Measurements from ENCODE around the gene FLNB.
"Not testable (repeated sequence)": the region's sequence is repeated elsewhere in the genome, so short reads cannot be mapped to it uniquely, and the experiment has no call there.

Gene FLNB

GRCh38 chr3:57983734-57984518, 24.3 kb upstream of the FLNB start:
- Histone ChIP-seq H3K36me3 (ENCODE audit: insufficient read depth, low read length) (no peaks in the 10 kb centered on the region), H3K4me3 (ENCODE audit: low read depth in 1 of 2, low read length in 2 of 2) (no peak overlapping the region), H3K9me3 (ENCODE audit: low read length) (no peaks in the 10 kb centered on the region), H3K27ac (ENCODE audit: low read depth, low read length) (no peak overlapping the region), H3K4me1 (ENCODE audit: insufficient read depth, low read length) (peaks cover 10% of the 10 kb centered on the region), H3K9ac (ENCODE audit: low read length) (no peak overlapping the region), H3K27me3 (ENCODE audit: control insufficient read depth in 1 of 2, insufficient read depth in 2 of 2, low read length in 2 of 2) (no peaks in the 10 kb centered on the region)

GRCh38 chr3:57985176-57985983, 22.8 kb upstream of the FLNB start:
- Histone ChIP-seq H3K36me3 (ENCODE audit: insufficient read depth, low read length) (no peaks in the 10 kb centered on the region), H3K4me3 (ENCODE audit: low read depth in 1 of 2, low read length in 2 of 2) (no peak overlapping the region), H3K9ac (ENCODE audit: low read length) (no peak overlapping the region), H3K27me3 (ENCODE audit: control insufficient read depth in 1 of 2, insufficient read depth in 2 of 2, low read length in 2 of 2) (no peaks in the 10 kb centered on the region), H3K27ac (ENCODE audit: low read depth, low read length) (no peak overlapping the region), H3K9me3 (ENCODE audit: low read length) (no peaks in the 10 kb centered on the region), H3K4me1 (ENCODE audit: insufficient read depth, low read length) (peaks cover 10% of the 10 kb centered on the region)

- H3K4me1 ChIP-seq (ENCODE audit: insufficient read depth, low read length), result peaks cover 10% of the 10 kb centered on the region
- H3K9ac ChIP-seq (ENCODE audit: low read length), result no peak overlapping the region
- no peaks in the 10 kb centered on the region for H3K36me3 ChIP-seq (ENCODE audit: insufficient read depth, low read length)
- H3K27ac ChIP-seq (ENCODE audit: low read depth, low read length), result no peak overlapping the region
- no peaks in the 10 kb centered on the region for H3K27me3 ChIP-seq (ENCODE audit: control insufficient read depth in 1 of 2, insufficient read depth in 2 of 2, low read length in 2 of 2)
- H3K4me3 ChIP-seq (ENCODE audit: low read depth in 1 of 2, low read length in 2 of 2), result no peak overlapping the region
- H3K9me3 ChIP-seq (ENCODE audit: low read length), result no peaks in the 10 kb centered on the region
Measured at GRCh38 chr3:57985984-57986246, 22.3 kb upstream of the FLNB start.

- Histone ChIP-seq H3K27me3 (ENCODE audit: control insufficient read depth in 1 of 2, insufficient read depth in 2 of 2, low read length in 2 of 2) (no peaks in the 10 kb centered on the region), H3K27ac (ENCODE audit: low read depth, low read length) (no peak overlapping the region), H3K4me1 (ENCODE audit: insufficient read depth, low read length) (peaks cover 10% of the 10 kb centered on the region), H3K9me3 (ENCODE audit: low read length) (no peaks in the 10 kb centered on the region), H3K9ac (ENCODE audit: low read length) (no peak overlapping the region), H3K4me3 (ENCODE audit: low read depth in 1 of 2, low read length in 2 of 2) (no peak overlapping the region), H3K36me3 (ENCODE audit: insufficient read depth, low read length) (no peaks in the 10 kb centered on the region)
Measured at GRCh38 chr3:57986261-57986660, 22.0 kb upstream of the FLNB start.

- H3K27ac ChIP-seq (ENCODE audit: low read depth, low read length); H3K36me3 ChIP-seq (ENCODE audit: insufficient read depth, low read length); H3K9ac ChIP-seq (ENCODE audit: low read length); H3K4me3 ChIP-seq (ENCODE audit: low read depth in 1 of 2, low read length in 2 of 2); H3K4me1 ChIP-seq (ENCODE audit: insufficient read depth, low read length); H3K9me3 ChIP-seq (ENCODE audit: low read length); H3K27me3 ChIP-seq (ENCODE audit: control insufficient read depth in 1 of 2, insufficient read depth in 2 of 2, low read length in 2 of 2): not testable (repeated sequence)
Measured at GRCh38 chr3:57989198-57989597, 19.0 kb upstream of the FLNB start.

GRCh38 chr3:57989646-57990045, 18.6 kb upstream of the FLNB start:
- Histone ChIP-seq H3K27me3 (ENCODE audit: control insufficient read depth in 1 of 2, insufficient read depth in 2 of 2, low read length in 2 of 2) (no peaks in the 10 kb centered on the region), H3K27ac (ENCODE audit: low read depth, low read length) (no peak overlapping the region), H3K36me3 (ENCODE audit: insufficient read depth, low read length) (no peaks in the 10 kb centered on the region), H3K4me1 (ENCODE audit: insufficient read depth, low read length) (no peaks in the 10 kb centered on the region), H3K4me3 (ENCODE audit: low read depth in 1 of 2, low read length in 2 of 2) (no peak overlapping the region), H3K9me3 (ENCODE audit: low read length) (no peaks in the 10 kb centered on the region), H3K9ac (ENCODE audit: low read length) (no peak overlapping the region)

GRCh38 chr3:57992452-57993213, 15.6 kb upstream of the FLNB start:
- no peaks in the 10 kb centered on the region for H3K9me3 ChIP-seq (ENCODE audit: low read length)
- no peaks in the 10 kb centered on the region for H3K4me1 ChIP-seq (ENCODE audit: insufficient read depth, low read length)
- H3K36me3 ChIP-seq (ENCODE audit: insufficient read depth, low read length), result no peaks in the 10 kb centered on the region
- no peaks in the 10 kb centered on the region for H3K27me3 ChIP-seq (ENCODE audit: control insufficient read depth in 1 of 2, insufficient read depth in 2 of 2, low read length in 2 of 2)
- H3K4me3 ChIP-seq (ENCODE audit: low read depth in 1 of 2, low read length in 2 of 2), result no peak overlapping the region
- no peak overlapping the region for H3K27ac ChIP-seq (ENCODE audit: low read depth, low read length)
- H3K9ac ChIP-seq (ENCODE audit: low read length), result no peak overlapping the region

- H3K9ac ChIP-seq (ENCODE audit: low read length), result no peak overlapping the region
Measured at GRCh38 chr3:57998366-57999283, 9.6 kb upstream of the FLNB start.

GRCh38 chr3:57999417-58000115, 8.7 kb upstream of the FLNB start:
- no peak overlapping the region for H3K9ac ChIP-seq (ENCODE audit: low read length)
- no peaks in the 10 kb centered on the region for H3K36me3 ChIP-seq (ENCODE audit: insufficient read depth, low read length)

More at GRCh38 chr3:57998366-57999283, 9.6 kb upstream of the FLNB start:
- H3K9me3 ChIP-seq (ENCODE audit: low read length), result no peaks in the 10 kb centered on the region
- H3K4me1 ChIP-seq (ENCODE audit: insufficient read depth, low read length), result peaks cover 7% of the 10 kb centered on the region
- H3K36me3 ChIP-seq (ENCODE audit: insufficient read depth, low read length), result no peaks in the 10 kb centered on the region
- H3K27me3 ChIP-seq (ENCODE audit: control insufficient read depth in 1 of 2, insufficient read depth in 2 of 2, low read length in 2 of 2), result no peaks in the 10 kb centered on the region
- H3K4me3 ChIP-seq (ENCODE audit: low read depth in 1 of 2, low read length in 2 of 2), result no peak overlapping the region
- no peak overlapping the region for H3K27ac ChIP-seq (ENCODE audit: low read depth, low read length)

GRCh38 chr3:58000306-58001085, 7.7 kb upstream of the FLNB start:
- no peak overlapping the region for H3K27ac ChIP-seq (ENCODE audit: low read depth, low read length)
- H3K4me3 ChIP-seq (ENCODE audit: low read depth in 1 of 2, low read length in 2 of 2), result no peak overlapping the region
- H3K36me3 ChIP-seq (ENCODE audit: insufficient read depth, low read length), result no peaks in the 10 kb centered on the region
- no peaks in the 10 kb centered on the region for H3K27me3 ChIP-seq (ENCODE audit: control insufficient read depth in 1 of 2, insufficient read depth in 2 of 2, low read length in 2 of 2)
- H3K4me1 ChIP-seq (ENCODE audit: insufficient read depth, low read length), result peaks cover 7% of the 10 kb centered on the region
- no peak overlapping the region for H3K9ac ChIP-seq (ENCODE audit: low read length)
- no peaks in the 10 kb centered on the region for H3K9me3 ChIP-seq (ENCODE audit: low read length)

More at GRCh38 chr3:57999417-58000115, 8.7 kb upstream of the FLNB start:
- Histone ChIP-seq H3K27ac (ENCODE audit: low read depth, low read length) (no peak overlapping the region), H3K4me1 (ENCODE audit: insufficient read depth, low read length) (peaks cover 7% of the 10 kb centered on the region), H3K27me3 (ENCODE audit: control insufficient read depth in 1 of 2, insufficient read depth in 2 of 2, low read length in 2 of 2) (no peaks in the 10 kb centered on the region), H3K4me3 (ENCODE audit: low read depth in 1 of 2, low read length in 2 of 2) (no peak overlapping the region), H3K9me3 (ENCODE audit: low read length) (no peaks in the 10 kb centered on the region)
